ENCODE results near the gene RERE. TPM values are rescaled to one million over a fixed set of nuclear protein-coding genes. Genes with fewer than 3 reads are reported as not detected.
A peak's percentile ranks its signal among the peaks of the same experiment; 100 is the strongest.

The RERE gene
- total and polyA plus RNA-seq, 4 donors: 26.8 to 133 (median 82.7) TPM

DNA sequence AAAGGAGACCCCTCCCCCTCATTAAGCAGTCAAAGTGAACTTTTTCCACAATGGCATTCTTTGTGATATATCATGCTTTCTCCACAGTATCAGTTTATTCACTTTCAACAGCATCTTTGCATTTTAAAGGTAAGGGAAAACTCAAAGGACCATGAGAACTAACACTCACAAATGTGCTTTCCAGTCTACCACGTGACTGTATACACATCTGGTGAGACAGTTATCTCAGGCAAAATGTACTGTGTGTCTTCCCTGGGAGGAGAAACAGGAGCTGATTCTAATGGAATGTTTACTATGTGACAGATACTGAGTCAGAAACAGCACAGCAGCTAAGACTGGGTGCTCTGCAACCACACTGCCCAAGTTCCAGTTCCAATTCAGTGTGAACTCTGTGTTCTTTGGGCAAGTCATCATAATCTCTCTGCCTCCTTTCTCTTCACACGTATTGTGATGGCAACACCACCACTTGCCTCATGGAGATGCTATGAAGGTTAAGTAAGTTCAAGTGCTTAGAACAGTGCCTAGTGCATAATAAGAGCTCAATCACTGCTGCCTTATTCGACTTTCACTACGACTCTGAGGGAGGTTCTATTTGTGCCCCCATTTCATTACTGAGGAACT, 420.5 kb downstream of the RERE start:
- Histone ChIP-seq H3K27ac (ENCODE audit: low read depth in 1 of 2, low read length in 2 of 2) (peak overlapping the region; percentile 4 to 67), H3K4me3 (ENCODE audit: low read length in 2 of 2) (no peak overlapping the region), H3K27me3 (ENCODE audit: control insufficient read depth in 1 of 2, insufficient read depth in 2 of 2, low read length in 1 of 2) (no peaks in the 10 kb centered on the region), H3K36me3 (ENCODE audit: control insufficient read depth in 1 of 2, insufficient read depth in 2 of 2, low read length in 1 of 2) (no peaks in the 10 kb centered on the region), H3K4me1 (ENCODE audit: control insufficient read depth in 1 of 2, insufficient read depth in 2 of 2, low read length in 2 of 2) (peaks cover 9 to 12% of the 10 kb centered on the region in 2 donors), H3K9me3 (ENCODE audit: control insufficient read depth, low read length) (no peaks in the 10 kb centered on the region)
- intact Hi-C loops (cut with DNase I): no loop called here
- no peak for DNase-seq
- WGBS, 2 donors: 3 to 10% methylated on average over 4 of the region's 4 CpGs
- ATAC-seq (ENCODE audit: low FRiP score): peak; percentile 74

DNA sequence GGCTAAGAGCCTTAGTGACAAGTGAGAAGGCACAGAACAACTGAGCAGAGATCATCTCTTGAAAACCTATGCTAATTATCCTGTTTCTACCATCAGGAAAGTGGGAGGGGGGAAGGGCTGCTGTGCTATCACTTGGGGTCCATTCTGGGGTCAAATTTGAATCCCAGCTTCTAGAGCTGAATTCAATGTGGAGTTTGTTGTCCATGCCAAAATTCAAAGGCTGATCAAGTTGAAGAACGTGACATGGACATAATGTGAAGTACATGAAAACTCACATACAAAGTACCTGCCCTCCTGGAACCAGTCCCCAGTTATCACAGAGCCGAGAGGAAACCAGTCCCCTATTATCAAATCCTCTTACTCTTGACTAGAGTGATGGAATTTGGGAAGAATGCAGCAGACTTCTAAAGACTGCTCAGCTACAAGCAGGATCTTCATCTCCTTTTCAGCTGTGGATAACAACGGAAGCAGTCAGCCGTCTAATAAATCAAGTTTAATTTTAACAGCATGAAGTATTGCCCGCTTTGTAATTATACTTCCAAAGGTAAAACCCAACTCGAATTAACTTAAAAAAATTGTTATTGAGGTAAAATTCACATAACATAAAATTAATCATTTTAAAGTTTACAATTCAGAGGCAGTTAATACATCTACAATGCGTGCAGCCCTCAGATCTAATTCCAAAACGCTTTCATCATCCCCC, 421.2 kb downstream of the RERE start:
- Histone ChIP-seq H3K27ac (ENCODE audit: low read depth in 1 of 2, low read length in 2 of 2) (peak overlapping the region; percentile 4 to 67), H3K27me3 (ENCODE audit: control insufficient read depth in 1 of 2, insufficient read depth in 2 of 2, low read length in 1 of 2) (no peaks in the 10 kb centered on the region), H3K4me1 (ENCODE audit: control insufficient read depth in 1 of 2, insufficient read depth in 2 of 2, low read length in 2 of 2) (peaks cover 9 to 12% of the 10 kb centered on the region in 2 donors), H3K4me3 (ENCODE audit: low read length in 2 of 2) (no peak overlapping the region), H3K36me3 (ENCODE audit: control insufficient read depth in 1 of 2, insufficient read depth in 2 of 2, low read length in 1 of 2) (no peaks in the 10 kb centered on the region), H3K9me3 (ENCODE audit: control insufficient read depth, low read length) (no peaks in the 10 kb centered on the region)
- DNase-seq (no peak), ATAC-seq (ENCODE audit: low FRiP score) (no peak)
- 38 to 44% methylated on average over 8 of the region's 8 CpGs for WGBS, 2 donors
- intact Hi-C loops (cut with DNase I): no loop called here

DNA sequence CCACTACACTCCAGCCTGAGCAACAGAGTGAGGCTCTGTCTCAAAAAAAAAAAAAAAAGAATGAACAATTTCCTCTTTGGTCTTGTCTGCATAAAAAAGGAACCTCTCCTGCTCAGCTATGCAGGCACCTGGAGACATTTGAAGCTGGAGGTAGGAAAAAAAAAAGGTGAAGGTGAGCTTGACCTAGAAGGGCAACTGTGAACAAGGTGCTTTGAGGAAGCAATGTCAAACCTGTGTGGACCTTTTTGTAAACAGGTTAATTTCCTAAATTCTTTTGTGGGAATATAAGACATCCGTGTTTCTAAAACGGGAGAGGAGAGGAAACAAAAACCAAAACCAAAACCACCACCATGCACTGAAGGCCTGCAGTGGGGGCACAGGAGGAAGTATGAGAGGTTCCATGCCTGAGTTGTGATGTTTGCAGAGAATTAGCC, 422.0 kb downstream of the RERE start:
- 34 to 58% methylated on average over 2 of the region's 2 CpGs for WGBS, 2 donors
- DNase-seq (no peak), ATAC-seq (ENCODE audit: low FRiP score) (no peak)
- intact Hi-C loops (cut with DNase I): no loop called here
- peak overlapping the region in 1 of 2 donors; percentile 25 for H3K27ac ChIP-seq (ENCODE audit: low read depth in 1 of 2, low read length in 2 of 2)
- no peaks in the 10 kb centered on the region for H3K9me3 ChIP-seq (ENCODE audit: control insufficient read depth, low read length)
- peaks cover 9 to 12% of the 10 kb centered on the region in 2 donors for H3K4me1 ChIP-seq (ENCODE audit: control insufficient read depth in 1 of 2, insufficient read depth in 2 of 2, low read length in 2 of 2)
- H3K36me3 ChIP-seq (ENCODE audit: control insufficient read depth in 1 of 2, insufficient read depth in 2 of 2, low read length in 1 of 2): no peaks in the 10 kb centered on the region
- no peak overlapping the region for H3K4me3 ChIP-seq (ENCODE audit: low read length in 2 of 2)
- H3K27me3 ChIP-seq (ENCODE audit: control insufficient read depth in 1 of 2, insufficient read depth in 2 of 2, low read length in 1 of 2): no peaks in the 10 kb centered on the region

DNA sequence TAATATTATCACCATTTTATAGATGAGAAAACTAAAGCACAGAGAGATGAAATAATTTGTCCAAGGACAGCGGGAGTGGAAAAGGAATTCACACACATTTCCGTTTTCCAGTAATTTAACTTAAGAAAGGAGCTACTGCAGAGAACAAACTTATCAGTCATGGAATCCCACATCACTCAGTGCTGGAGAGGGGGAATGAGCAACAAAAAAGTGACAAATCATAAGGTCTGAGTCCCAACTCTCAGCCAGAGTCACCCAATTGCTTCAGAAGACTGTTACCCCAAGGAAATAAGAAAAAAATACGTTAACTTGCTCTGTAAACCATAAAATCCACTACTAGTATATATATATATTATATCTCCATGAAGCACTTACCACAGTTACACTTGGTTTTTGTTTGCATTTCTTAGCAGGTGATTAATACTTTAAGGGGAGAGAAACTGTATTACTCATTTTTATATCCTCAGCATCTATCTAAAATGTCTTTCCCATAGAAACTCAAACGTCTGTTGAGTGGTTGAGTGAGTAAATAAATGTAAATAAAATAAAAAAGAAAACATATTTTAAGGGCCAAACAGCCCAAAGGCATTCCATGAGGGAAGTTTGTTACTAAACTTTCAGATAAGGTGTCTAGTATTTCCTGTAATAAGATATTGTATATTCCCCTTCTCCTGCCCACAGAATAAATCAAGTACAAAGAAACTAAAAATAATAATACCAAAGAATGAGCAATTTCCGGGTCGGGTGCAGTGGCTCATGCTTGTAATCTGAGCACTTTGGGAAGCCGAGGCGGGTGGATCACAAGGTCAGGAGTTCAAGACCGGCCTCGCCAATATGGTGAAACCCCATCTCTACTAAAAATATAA, 422.8 kb downstream of the RERE start:
- DNase-seq: peak in 1 of 2 donors; percentile 62
- 50 to 57% methylated on average over 10 of the region's 10 CpGs for WGBS, 2 donors
- intact Hi-C loops (cut with DNase I): no loop called here
- H3K27ac ChIP-seq (ENCODE audit: low read depth in 1 of 2, low read length in 2 of 2): peak overlapping the region in 1 of 2 donors; percentile 28
- no peak overlapping the region for H3K4me3 ChIP-seq (ENCODE audit: low read length in 2 of 2)
- no peak for ATAC-seq (ENCODE audit: low FRiP score)
- peaks cover 9 to 12% of the 10 kb centered on the region in 2 donors for H3K4me1 ChIP-seq (ENCODE audit: control insufficient read depth in 1 of 2, insufficient read depth in 2 of 2, low read length in 2 of 2)
- H3K36me3 ChIP-seq (ENCODE audit: control insufficient read depth in 1 of 2, insufficient read depth in 2 of 2, low read length in 1 of 2): peaks cover 0 to under 1% of the 10 kb centered on the region in 2 donors
- no peaks in the 10 kb centered on the region for H3K9me3 ChIP-seq (ENCODE audit: control insufficient read depth, low read length)
- H3K27me3 ChIP-seq (ENCODE audit: control insufficient read depth in 1 of 2, insufficient read depth in 2 of 2, low read length in 1 of 2): no peaks in the 10 kb centered on the region

DNA sequence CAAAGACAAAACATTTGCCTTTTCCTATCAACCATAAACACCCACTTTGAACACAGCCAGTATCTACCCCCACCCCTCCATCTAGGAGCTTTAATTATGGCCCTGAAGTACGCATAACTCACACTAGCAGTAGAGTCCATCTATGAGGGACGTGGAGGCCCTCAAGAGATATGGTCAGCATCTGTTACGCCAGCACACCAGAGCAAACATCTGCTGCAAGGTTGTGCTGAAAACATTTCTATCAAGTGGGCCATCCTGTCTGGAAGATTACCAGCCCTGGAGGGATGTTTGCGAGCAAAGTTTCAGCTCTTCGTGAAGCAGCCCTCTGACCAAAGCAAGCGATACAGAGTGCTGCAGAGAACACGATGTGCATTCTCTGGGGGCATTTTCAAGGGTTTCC, 424.9 kb downstream of the RERE start:
- Histone ChIP-seq H3K27ac (ENCODE audit: low read depth in 1 of 2, low read length in 2 of 2) (no peak overlapping the region), H3K27me3 (ENCODE audit: control insufficient read depth in 1 of 2, insufficient read depth in 2 of 2, low read length in 1 of 2) (no peaks in the 10 kb centered on the region), H3K9me3 (ENCODE audit: control insufficient read depth, low read length) (no peaks in the 10 kb centered on the region), H3K4me1 (ENCODE audit: control insufficient read depth in 1 of 2, insufficient read depth in 2 of 2, low read length in 2 of 2) (peaks cover 6 to 8% of the 10 kb centered on the region in 2 donors), H3K4me3 (ENCODE audit: low read length in 2 of 2) (no peak overlapping the region), H3K36me3 (ENCODE audit: control insufficient read depth in 1 of 2, insufficient read depth in 2 of 2, low read length in 1 of 2) (peaks cover 0 to 4% of the 10 kb centered on the region in 2 donors)
- ATAC-seq (ENCODE audit: low FRiP score): no peak
- no peak for DNase-seq
- 84% methylated on average over 7 of the region's 7 CpGs for WGBS, 2 donors
- intact Hi-C loops (cut with DNase I): no loop called here

DNA sequence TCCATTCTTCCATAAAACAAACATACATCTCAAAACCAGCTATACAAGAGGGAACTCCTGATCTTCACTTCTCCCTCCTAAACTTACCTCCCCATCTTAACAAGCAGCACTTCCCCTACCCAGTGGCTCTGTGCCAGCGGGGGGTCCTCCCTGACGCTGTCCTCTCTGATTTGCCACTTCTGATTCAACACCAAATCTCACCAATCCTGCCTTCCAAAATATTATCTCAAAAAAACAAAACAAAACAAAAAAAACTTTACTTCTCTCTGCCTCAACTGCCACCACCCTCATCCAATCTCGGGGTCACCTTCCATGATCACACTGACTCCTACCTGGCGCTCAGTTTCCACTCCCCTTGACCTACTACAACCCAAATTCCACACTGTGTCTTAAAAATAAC, 426.7 kb downstream of the RERE start:
- Histone ChIP-seq H3K27ac (ENCODE audit: low read depth in 1 of 2, low read length in 2 of 2) (no peak overlapping the region), H3K27me3 (ENCODE audit: control insufficient read depth in 1 of 2, insufficient read depth in 2 of 2, low read length in 1 of 2) (no peaks in the 10 kb centered on the region), H3K9me3 (ENCODE audit: control insufficient read depth, low read length) (no peaks in the 10 kb centered on the region), H3K36me3 (ENCODE audit: control insufficient read depth in 1 of 2, insufficient read depth in 2 of 2, low read length in 1 of 2) (peaks cover 0 to 4% of the 10 kb centered on the region in 2 donors), H3K4me3 (ENCODE audit: low read length in 2 of 2) (no peak overlapping the region), H3K4me1 (ENCODE audit: control insufficient read depth in 1 of 2, insufficient read depth in 2 of 2, low read length in 2 of 2) (no peaks in the 10 kb centered on the region)
- ATAC-seq (ENCODE audit: low FRiP score) (no peak), DNase-seq (no peak)
- intact Hi-C loops (cut with DNase I): no loop called here
- 69 to 72% methylated on average over 4 of the region's 4 CpGs for WGBS, 2 donors

DNA sequence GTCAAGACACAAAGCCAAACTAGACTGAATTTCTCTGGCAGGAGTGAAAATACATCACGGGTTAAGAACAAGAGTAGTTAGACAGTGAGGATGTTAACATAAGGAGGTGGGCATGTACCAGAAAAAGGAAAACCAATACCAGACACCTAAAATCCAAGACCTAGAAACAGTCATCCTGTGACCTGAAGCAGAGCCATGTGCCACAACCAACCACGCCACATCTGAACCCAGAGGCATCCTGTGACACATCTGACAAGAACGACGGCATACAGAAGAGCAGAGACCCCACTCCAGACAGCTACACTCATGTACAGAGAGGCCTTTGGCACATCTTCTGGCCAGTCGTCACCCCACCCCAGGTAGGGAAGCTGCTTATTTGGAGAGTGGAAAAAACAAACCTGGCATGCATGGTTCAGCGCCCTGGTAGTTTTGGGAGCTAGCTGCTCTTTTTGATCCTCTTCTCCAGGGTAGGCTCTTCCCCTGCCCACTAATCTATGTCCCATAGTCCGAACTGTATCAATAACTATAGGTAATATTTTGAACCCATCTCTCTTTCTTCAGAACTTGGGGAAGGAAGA, 427.4 kb downstream of the RERE start:
- H3K36me3 ChIP-seq (ENCODE audit: control insufficient read depth in 1 of 2, insufficient read depth in 2 of 2, low read length in 1 of 2): peaks cover 0 to 4% of the 10 kb centered on the region in 2 donors
- H3K4me3 ChIP-seq (ENCODE audit: low read length in 2 of 2): no peak overlapping the region
- H3K4me1 ChIP-seq (ENCODE audit: control insufficient read depth in 1 of 2, insufficient read depth in 2 of 2, low read length in 2 of 2): no peaks in the 10 kb centered on the region
- intact Hi-C loops (cut with DNase I): no loop called here
- H3K27ac ChIP-seq (ENCODE audit: low read depth in 1 of 2, low read length in 2 of 2): no peak overlapping the region
- DNase-seq (no peak), ATAC-seq (ENCODE audit: low FRiP score) (no peak)
- WGBS, 2 donors: 84 to 85% methylated on average over 7 of the region's 7 CpGs
- H3K9me3 ChIP-seq (ENCODE audit: control insufficient read depth, low read length): no peaks in the 10 kb centered on the region
- H3K27me3 ChIP-seq (ENCODE audit: control insufficient read depth in 1 of 2, insufficient read depth in 2 of 2, low read length in 1 of 2): no peaks in the 10 kb centered on the region

DNA sequence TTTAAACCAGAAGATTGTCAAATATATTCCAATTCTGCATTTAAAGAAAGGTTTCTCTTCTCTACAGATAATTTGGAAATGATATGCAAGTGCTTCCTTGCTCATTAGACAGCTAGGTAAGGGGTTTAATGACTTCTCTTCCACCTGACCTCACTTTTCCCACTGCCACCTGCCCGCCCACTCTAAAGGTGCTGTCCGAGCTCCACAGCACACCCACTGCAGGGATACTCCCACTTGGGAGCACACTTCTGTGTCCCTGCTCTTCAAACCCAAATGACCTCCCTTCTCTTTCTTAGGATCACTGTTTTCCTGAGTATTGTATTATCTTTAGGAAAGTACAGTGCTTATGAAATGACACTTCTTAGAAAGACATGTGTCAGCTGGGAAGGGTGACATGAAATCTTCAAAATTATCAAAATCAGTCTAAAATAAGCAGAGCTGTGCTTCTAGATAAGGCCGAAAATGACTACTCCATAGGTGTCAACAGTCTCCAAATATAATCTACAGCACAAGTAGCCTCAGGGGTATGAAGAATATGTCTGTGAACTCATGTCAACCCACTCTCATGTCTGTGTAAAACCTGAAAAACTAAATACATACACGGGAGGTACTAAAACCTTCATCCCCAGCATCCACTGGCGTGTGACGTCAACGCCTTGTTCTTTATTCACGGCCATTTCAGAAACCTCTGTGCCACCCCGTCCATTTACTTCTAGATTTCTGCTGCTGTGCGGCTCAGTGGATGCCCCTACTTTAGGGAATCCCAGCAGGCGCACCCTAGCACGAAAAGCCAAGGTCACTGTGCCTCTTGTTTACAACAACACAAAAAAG, 428.5 kb downstream of the RERE start:
- no peaks in the 10 kb centered on the region for H3K27me3 ChIP-seq (ENCODE audit: control insufficient read depth in 1 of 2, insufficient read depth in 2 of 2, low read length in 1 of 2)
- no peaks in the 10 kb centered on the region for H3K9me3 ChIP-seq (ENCODE audit: control insufficient read depth, low read length)
- H3K4me1 ChIP-seq (ENCODE audit: control insufficient read depth in 1 of 2, insufficient read depth in 2 of 2, low read length in 2 of 2): no peaks in the 10 kb centered on the region
- H3K36me3 ChIP-seq (ENCODE audit: control insufficient read depth in 1 of 2, insufficient read depth in 2 of 2, low read length in 1 of 2): peaks cover 0 to 4% of the 10 kb centered on the region in 2 donors
- no peak overlapping the region for H3K27ac ChIP-seq (ENCODE audit: low read depth in 1 of 2, low read length in 2 of 2)
- WGBS, 2 donors: 92 to 93% methylated on average over 12 of the region's 12 CpGs
- intact Hi-C loops (cut with DNase I): no loop called here
- H3K4me3 ChIP-seq (ENCODE audit: low read length in 2 of 2): no peak overlapping the region
- DNase-seq: no peak
- ATAC-seq (ENCODE audit: low FRiP score): no peak
